CD4-positive, alpha-beta T cell (primary cell): ENCODE results near the gene ASB5. TPM values are rescaled to one million over a fixed set of nuclear protein-coding genes. Genes with fewer than 3 reads are reported as not detected.

ENCODE experiments used
- ATAC-seq: fragments of 200-7000 bp; cut with Tn5 transposase; one replicate; pipeline ENCODE4 v1.10.0; 2022; ENCODE audit warnings: mild to moderate bottlenecking; ENCODE audit not compliant: poor library complexity
- CTCF ChIA-PET: fragments of 350-600 bp; sonication (Branson Sonifier 250); formaldehyde crosslinking; loops from one replicate; lab custom pipeline; 2021; ENCODE audit warnings: antibody characterized with exemption, inconsistent platforms; lab: Charles Lee
- POLR2A ChIA-PET: fragments of 350-600 bp; sonication (Branson Sonifier 250); formaldehyde crosslinking; loops from one replicate; lab custom pipeline; 2021; ENCODE audit warnings: antibody characterized with exemption, inconsistent platforms; lab: Charles Lee
- DNase-seq, 14 experiments: peaks; one replicate each; pipeline ENCODE4 v3.0.0-alpha.2; 2013 to 2020; ENCODE audit warnings: mixed read lengths in 2 of 14
- H3K27ac ChIP-seq, 2 donors: one replicate each; pipeline versions ENCODE4 v1.5.1 to v1.7.0; 2013; ENCODE audit warnings: low read length in 2 of 2, low read depth in 1 of 2, mild to moderate bottlenecking in 1 of 2
- H3K27me3 ChIP-seq, 2 experiments: 1 replicate in 1 of 2; 2 replicates in 1 of 2; pipeline versions ENCODE4 v1.6.1 to v1.7.0; 2013; ENCODE audit warnings: low read length in 2 of 2, control low read depth in 1 of 2, mild to moderate bottlenecking in 1 of 2, moderate library complexity in 1 of 2; ENCODE audit not compliant: insufficient read depth in 2 of 2, control insufficient read depth in 1 of 2
- H3K36me3 ChIP-seq: one replicate; pipeline ENCODE4 v1.6.1; 2013; ENCODE audit warnings: low read length, control low read depth; ENCODE audit not compliant: insufficient read depth
- H3K4me1 ChIP-seq: one replicate; pipeline ENCODE4 v1.6.1; 2013; ENCODE audit warnings: low read length, control low read depth; ENCODE audit not compliant: insufficient read depth
- H3K4me3 ChIP-seq: one replicate; pipeline ENCODE4 v1.5.1; 2013; ENCODE audit warnings: mild to moderate bottlenecking, low read length, moderate library complexity
- H3K9me3 ChIP-seq, 2 experiments: 1 replicate in 1 of 2; 2 replicates in 1 of 2; pipeline versions ENCODE4 v1.6.1 to v1.7.0; 2013; ENCODE audit warnings: low read length in 2 of 2, mild to moderate bottlenecking in 2 of 2, control low read depth in 1 of 2, moderate library complexity in 1 of 2; ENCODE audit not compliant: control insufficient read depth in 1 of 2, insufficient read depth in 1 of 2
- H3K27ac Mint-ChIP-seq: one replicate; pipeline ENCODE4 v1.8.0; 2020; ENCODE audit warnings: mixed read lengths
- H3K27me3 Mint-ChIP-seq: one replicate; pipeline ENCODE4 v1.8.0; 2021; ENCODE audit warnings: mixed read lengths
- H3K36me3 Mint-ChIP-seq: one replicate; pipeline ENCODE4 v1.8.0; 2021; ENCODE audit warnings: low read depth, mixed read lengths
- H3K4me1 Mint-ChIP-seq: one replicate; pipeline ENCODE4 v1.8.0; 2021; ENCODE audit warnings: low read depth, mixed read lengths
- H3K4me3 Mint-ChIP-seq: one replicate; pipeline ENCODE4 v1.8.0; 2020; ENCODE audit warnings: mild to moderate bottlenecking, mixed read lengths
- H3K9me3 Mint-ChIP-seq: one replicate; pipeline ENCODE4 v1.8.0; 2020; ENCODE audit warnings: mixed read lengths
- CTCF ChIP-seq: fragments of 200-600 bp; IDR thresholded peaks from one replicate; pipeline ENCODE4 v1.8.0; 2022; ENCODE audit warnings: antibody characterized with exemption, mild to moderate bottlenecking
- intact Hi-C, 2 experiments: fragments of 100-400 bp; cut with DNase I in 1 of 2; cut with micrococcal nuclease in 1 of 2; formaldehyde crosslinking; loops; one replicate each; pipeline versions ENCODE4 v1.15.1 to v1.9.0; 2023 to 2025; cut with DNase I, micrococcal nuclease
- total RNA-seq, 174 experiments: library from RNA in 2 of 174; stranded (reverse) in 2 of 174; gene quantifications; one replicate each; pipeline ENCODE4 v1.2.3 and lab custom pipeline; 2021 to 2026

The ASB5 gene
- total RNA-seq, 2 experiments from 2014 or later = not detected

DNA sequence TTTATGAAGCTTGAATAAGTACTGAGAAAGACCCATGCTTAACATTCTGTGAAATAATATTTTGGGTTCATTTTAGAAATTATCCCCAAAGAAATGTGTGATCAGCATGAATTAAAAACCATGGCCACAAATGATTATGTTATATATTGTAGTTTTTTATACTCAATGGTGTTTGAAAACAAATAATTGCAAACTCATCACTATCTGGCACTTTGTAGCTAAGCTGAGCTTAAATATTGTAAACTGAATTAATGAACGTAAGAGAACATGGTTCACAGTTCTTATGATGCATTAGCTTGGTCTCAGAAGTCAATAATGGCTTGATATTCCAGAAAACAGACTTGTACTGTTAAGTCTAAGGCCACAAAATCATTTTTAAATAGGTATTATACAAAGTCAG lies 24.6 kb upstream of the ASB5 start:
- Histone ChIP-seq H3K36me3 (no peaks in the 10 kb centered on the region), H3K9me3 (no peaks in the 10 kb centered on the region), H3K27me3 (no peaks in the 10 kb centered on the region), H3K27ac (no peak overlapping the region), H3K4me1 (no peaks in the 10 kb centered on the region), H3K4me3 (no peak overlapping the region)
- H3K27ac Mint-ChIP-seq = no peak overlapping the region
- H3K27me3 Mint-ChIP-seq = no peaks in the 10 kb centered on the region
- POLR2A ChIA-PET = no interaction called here
- TF ChIP-seq CTCF = no peak
- CTCF ChIA-PET = no interaction called here
- no peaks in the 10 kb centered on the region for H3K4me1 Mint-ChIP-seq
- no peak overlapping the region for H3K4me3 Mint-ChIP-seq
- no peaks in the 10 kb centered on the region for H3K9me3 Mint-ChIP-seq
- ATAC-seq (no peak), DNase-seq (no peak)
- H3K36me3 Mint-ChIP-seq = no peaks in the 10 kb centered on the region
- intact Hi-C loops = no loop called here

DNA sequence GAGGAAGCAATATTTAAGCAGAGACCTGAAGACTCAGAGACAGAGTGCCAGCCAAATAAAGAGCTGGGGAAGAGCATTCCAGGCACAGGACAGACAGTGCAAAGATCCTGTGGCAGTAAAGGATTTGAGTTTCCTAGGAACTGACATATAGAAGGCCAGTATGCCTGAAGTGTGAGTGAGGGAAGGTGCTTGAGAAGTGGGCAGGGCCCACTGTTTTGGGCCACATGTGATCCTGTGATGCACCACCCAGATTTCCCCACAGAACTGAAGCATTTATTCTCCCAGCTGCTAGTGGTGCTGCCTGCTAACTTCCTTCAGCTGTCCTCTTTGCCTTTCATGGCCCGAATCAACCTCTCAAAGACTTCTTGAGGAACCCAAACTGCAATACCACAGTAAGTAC lies 23.9 kb upstream of the ASB5 start:
- Mint-ChIP-seq H3K27me3 (no peaks in the 10 kb centered on the region), H3K4me1 (no peaks in the 10 kb centered on the region), H3K27ac (no peak overlapping the region), H3K9me3 (no peaks in the 10 kb centered on the region), H3K36me3 (no peaks in the 10 kb centered on the region), H3K4me3 (no peak overlapping the region)
- H3K4me1 ChIP-seq = no peaks in the 10 kb centered on the region
- no peaks in the 10 kb centered on the region for H3K9me3 ChIP-seq
- H3K36me3 ChIP-seq = no peaks in the 10 kb centered on the region
- DNase-seq (no peak), ATAC-seq (no peak)
- no peak for TF ChIP-seq CTCF
- no peak overlapping the region for H3K4me3 ChIP-seq
- H3K27me3 ChIP-seq = no peaks in the 10 kb centered on the region
- ChIA-PET CTCF (no interaction called here), POLR2A (no interaction called here)
- intact Hi-C loops = no loop called here
- H3K27ac ChIP-seq = no peak overlapping the region

DNA sequence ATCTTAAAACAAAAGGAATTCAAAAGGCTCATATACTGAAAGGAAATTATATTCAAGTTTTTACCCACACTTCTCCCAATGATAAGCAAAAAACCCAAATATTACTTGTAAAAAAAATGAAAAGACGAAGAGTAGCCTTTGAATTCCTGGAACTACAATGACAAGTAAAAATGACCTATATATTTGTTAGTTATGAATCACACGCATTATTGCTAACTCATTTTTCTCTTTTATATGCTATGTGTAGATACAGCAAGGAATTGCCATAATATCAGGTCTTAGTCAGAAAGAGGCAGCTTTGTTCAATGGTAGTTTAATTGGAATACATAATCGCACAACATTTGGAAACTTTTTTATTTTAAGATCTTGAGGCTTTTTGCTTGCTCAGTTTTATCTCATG lies 22.7 kb upstream of the ASB5 start:
- H3K9me3 ChIP-seq = no peaks in the 10 kb centered on the region
- POLR2A ChIA-PET = no interaction called here
- no peak overlapping the region for H3K27ac ChIP-seq
- H3K4me1 ChIP-seq = no peaks in the 10 kb centered on the region
- H3K27me3 Mint-ChIP-seq = no peaks in the 10 kb centered on the region
- no peaks in the 10 kb centered on the region for H3K4me1 Mint-ChIP-seq
- DNase-seq (no peak), ATAC-seq (no peak)
- intact Hi-C loops = no loop called here
- H3K27me3 ChIP-seq = no peaks in the 10 kb centered on the region
- no peaks in the 10 kb centered on the region for H3K36me3 ChIP-seq
- no peak overlapping the region for H3K4me3 ChIP-seq
- no peaks in the 10 kb centered on the region for H3K9me3 Mint-ChIP-seq
- CTCF ChIA-PET = no interaction called here
- no peak overlapping the region for H3K4me3 Mint-ChIP-seq
- no peak overlapping the region for H3K27ac Mint-ChIP-seq
- no peak for TF ChIP-seq CTCF
- no peaks in the 10 kb centered on the region for H3K36me3 Mint-ChIP-seq
